Measurements from ENCODE around the gene STH.

- no peak for TF ChIP-seq POLR2AphosphoS5 (IDR thresholded peaks at IDR 0.05)
- no peak for TF ChIP-seq CTCF (IDR thresholded peaks at IDR 0.05)
- no peak for TF ChIP-seq POLR2A (IDR thresholded peaks at IDR 0.05)
These were observed 40.6 kb downstream of the STH start for GRCh38 chr17:46039592-46040186.

Measured in sigmoid colon (tissue), 4 donors.